ENCODE data around the gene FABP6.

Gene FABP6

DNA sequence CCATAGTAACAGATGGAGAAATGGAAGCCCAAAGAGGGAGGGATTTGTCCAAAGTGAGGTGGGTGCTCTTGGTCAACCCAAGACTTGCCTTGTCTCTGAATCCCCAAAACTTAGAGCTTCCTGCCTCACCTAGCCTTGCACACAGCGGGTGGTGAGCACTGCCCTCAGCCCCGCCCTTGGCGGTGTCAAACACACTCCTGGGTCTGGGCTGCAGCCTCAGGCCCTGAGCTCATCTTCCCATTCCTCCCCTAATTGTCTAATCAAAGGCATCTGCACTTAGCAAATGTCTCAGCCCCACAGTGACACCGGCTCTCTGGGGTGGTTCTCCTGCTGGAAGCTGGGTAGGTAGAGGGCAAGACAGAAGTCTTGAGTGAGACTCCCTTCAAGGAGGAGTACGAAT, 20.9 kb downstream of the FABP6 start:
- TF ChIP-seq, protein P1, sequence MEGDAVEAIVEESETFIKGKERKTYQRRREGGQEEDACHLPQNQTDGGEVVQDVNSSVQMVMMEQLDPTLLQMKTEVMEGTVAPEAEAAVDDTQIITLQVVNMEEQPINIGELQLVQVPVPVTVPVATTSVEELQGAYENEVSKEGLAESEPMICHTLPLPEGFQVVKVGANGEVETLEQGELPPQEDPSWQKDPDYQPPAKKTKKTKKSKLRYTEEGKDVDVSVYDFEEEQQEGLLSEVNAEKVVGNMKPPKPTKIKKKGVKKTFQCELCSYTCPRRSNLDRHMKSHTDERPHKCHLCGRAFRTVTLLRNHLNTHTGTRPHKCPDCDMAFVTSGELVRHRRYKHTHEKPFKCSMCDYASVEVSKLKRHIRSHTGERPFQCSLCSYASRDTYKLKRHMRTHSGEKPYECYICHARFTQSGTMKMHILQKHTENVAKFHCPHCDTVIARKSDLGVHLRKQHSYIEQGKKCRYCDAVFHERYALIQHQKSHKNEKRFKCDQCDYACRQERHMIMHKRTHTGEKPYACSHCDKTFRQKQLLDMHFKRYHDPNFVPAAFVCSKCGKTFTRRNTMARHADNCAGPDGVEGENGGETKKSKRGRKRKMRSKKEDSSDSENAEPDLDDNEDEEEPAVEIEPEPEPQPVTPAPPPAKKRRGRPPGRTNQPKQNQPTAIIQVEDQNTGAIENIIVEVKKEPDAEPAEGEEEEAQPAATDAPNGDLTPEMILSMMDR (IDR thresholded peaks at IDR 0.05; ENCODE audit: borderline replicate concordance, control extremely low read depth, extremely low read depth, insufficient read depth, missing control alignments) = no peak
- in situ Hi-C loops (cut with MboI; ENCODE audit: low sequenced_read_pairs, unreplicated experiment) = no loop called here
- DNase-seq (ENCODE audit: low spot score) = no peak

DNA sequence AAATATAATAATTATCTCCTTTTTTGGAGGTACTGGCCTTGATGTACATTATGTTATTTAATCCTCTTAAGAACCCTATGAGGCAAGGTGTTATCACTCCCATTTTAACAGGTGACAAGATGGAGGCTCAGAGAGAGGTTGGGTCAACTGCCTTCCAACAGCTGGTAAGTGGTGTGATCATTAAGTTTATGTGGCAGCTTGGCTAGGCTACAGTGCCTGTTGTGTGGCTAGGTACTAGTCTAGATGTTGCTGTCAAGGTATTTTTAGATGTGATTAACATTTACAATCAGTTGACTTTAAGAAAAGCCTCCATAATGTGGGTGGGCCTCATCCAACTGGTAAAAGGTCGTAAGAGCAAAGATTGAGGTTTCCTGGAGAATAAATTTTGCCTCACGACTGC, 21.5 kb downstream of the FABP6 start:
- TF ChIP-seq, protein P1 (IDR thresholded peaks at IDR 0.05; ENCODE audit: borderline replicate concordance, control extremely low read depth, extremely low read depth, insufficient read depth, missing control alignments) = no peak
- in situ Hi-C loops (cut with MboI; ENCODE audit: low sequenced_read_pairs, unreplicated experiment) = no loop called here
- no peak for DNase-seq (ENCODE audit: low spot score)

DNA sequence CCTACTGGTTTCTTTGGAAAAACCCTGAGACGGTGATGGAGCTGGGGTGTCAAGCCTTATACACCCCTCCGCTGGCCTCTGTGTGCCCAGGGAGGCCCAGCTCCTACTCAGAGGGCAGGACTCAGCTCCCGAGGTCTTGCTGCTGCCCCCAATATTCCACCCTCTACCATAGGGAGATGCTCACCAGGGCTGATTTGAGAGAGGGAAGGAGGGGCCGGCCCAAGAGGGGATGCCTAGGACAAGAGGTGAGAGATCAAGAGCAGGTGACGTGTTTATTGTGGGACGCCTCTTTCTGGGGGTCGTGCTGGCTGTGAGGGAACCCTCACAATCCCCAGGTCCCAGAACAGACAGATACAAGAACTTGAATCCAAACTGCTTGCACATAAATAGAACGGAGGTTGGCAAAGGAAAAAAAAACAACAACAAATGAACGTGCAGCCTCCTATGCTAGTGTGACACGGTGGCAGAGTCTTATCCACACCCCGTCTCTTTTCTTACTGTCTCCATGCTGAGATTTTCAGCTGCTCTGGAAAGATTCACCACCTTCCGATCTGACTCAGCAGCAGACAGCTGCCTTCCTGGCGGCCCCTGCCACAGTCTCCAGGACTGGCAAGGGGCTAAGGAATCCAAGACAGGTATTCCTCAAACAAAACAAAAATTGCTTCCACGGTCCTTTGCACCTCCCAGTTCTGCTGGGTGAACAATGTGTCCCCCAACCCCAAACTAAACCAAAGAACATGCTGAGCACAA, 22.3 kb downstream of the FABP6 start:
- DNase-seq (ENCODE audit: low spot score) = no peak
- in situ Hi-C loops (cut with MboI; ENCODE audit: low sequenced_read_pairs, unreplicated experiment) = no loop called here
- TF ChIP-seq, protein P1 (IDR thresholded peaks at IDR 0.05; ENCODE audit: borderline replicate concordance, control extremely low read depth, extremely low read depth, insufficient read depth, missing control alignments) = no peak

DNA sequence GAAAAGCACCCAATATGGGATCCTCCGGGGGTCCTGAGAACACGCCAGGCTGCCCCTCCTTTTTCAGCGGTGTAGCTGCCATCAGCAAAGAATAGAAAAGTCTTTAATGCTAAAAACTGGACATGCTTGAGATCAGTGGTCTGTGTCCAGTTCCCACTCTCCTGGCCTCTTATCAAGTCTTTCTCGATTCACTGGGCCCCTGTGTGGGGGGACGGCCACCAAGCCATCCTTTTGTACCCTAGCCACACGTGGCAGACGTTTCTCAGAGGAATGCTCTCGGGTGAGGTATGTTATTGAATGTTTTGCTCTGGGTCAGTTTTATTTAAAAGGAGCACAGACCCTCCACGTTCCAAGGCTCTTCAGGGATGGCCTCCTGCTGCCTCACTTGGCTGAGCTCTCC, 23.6 kb downstream of the FABP6 start:
- in situ Hi-C loops (cut with MboI; ENCODE audit: low sequenced_read_pairs, unreplicated experiment) = no loop called here
- TF ChIP-seq, protein P1 (IDR thresholded peaks at IDR 0.05; ENCODE audit: borderline replicate concordance, control extremely low read depth, extremely low read depth, insufficient read depth, missing control alignments) = no peak
- DNase-seq (ENCODE audit: low spot score) = no peak

DNA sequence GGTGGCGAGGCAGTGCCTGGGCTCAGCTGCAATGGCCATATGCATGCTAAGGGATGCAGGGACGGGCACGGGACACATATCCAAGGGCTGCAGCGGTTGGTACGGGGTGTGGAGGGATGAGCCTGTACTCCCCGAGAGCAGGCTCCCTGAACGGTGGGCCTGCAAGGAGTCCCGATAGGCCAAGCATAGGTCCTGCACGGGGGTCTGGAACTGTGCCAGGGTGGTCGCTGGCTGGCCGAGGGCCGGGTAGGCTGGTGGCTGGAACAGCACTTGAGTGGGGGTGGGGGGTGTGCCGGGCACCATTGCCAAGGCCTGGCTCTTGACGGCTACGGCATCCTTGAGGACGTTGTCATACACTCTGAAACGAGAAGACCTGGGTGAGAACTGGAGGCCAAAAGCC, 24.1 kb downstream of the FABP6 start:
- in situ Hi-C loops (cut with MboI; ENCODE audit: low sequenced_read_pairs, unreplicated experiment) = no loop called here
- no peak for DNase-seq (ENCODE audit: low spot score)
- TF ChIP-seq, protein P1 (IDR thresholded peaks at IDR 0.05; ENCODE audit: borderline replicate concordance, control extremely low read depth, extremely low read depth, insufficient read depth, missing control alignments) = no peak

DNA sequence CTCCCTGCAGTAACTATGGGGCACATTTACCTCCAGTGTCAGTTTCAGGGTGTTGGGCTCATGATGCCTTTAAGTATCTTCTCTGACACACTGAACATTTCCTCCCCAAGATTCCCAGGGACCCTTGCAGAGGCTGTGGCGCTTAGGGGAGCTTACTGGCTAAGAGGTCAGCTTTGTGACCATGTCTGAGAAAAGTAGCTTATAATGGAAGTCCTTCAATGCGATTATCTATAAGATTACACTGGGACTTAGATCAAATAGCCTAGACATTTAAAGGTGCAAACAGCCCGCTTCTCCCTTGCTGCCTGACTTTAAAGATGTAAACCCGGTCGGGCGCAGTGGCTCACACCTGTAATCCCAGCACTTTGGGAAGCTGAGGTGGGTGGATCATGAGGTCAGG, 25.4 kb downstream of the FABP6 start:
- no peak for DNase-seq (ENCODE audit: low spot score)
- in situ Hi-C loops (cut with MboI; ENCODE audit: low sequenced_read_pairs, unreplicated experiment) = no loop called here
- TF ChIP-seq, protein P1 (IDR thresholded peaks at IDR 0.05; ENCODE audit: borderline replicate concordance, control extremely low read depth, extremely low read depth, insufficient read depth, missing control alignments) = no peak

Measured in GM13976 (cell line).